NCI-H2107 (cell line): ENCODE data around the gene MARCHF6.
"Not testable (repeated sequence)": the region's sequence is repeated elsewhere in the genome, so short reads cannot be mapped to it uniquely, and the experiment has no call there.

ENCODE experiments used
- DNase-seq: peaks from one replicate; lab custom pipeline; 2025; lab: John Stamatoyannopoulos, UW

MARCHF6 gene

DNA sequence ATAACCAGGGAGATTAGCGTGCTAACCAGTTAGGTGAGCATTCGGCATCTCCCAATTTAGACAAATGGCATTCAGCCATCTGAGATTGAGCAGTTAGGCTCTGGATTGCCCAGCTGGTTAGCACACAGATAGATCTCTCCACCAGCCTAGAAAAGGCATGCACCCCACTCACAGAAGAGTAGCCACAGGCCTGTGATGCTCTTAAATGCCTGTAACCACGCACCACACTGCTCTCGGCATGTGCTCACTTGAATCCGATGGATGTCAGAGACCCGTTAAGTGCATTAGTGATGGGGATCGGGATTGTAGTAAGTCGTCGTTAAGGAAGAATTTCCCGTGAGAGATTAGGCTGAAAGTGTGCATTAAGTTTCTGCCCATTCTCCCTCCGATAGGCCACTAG, 23.0 kb downstream of the MARCHF6 start:
- no peak for DNase-seq

DNA sequence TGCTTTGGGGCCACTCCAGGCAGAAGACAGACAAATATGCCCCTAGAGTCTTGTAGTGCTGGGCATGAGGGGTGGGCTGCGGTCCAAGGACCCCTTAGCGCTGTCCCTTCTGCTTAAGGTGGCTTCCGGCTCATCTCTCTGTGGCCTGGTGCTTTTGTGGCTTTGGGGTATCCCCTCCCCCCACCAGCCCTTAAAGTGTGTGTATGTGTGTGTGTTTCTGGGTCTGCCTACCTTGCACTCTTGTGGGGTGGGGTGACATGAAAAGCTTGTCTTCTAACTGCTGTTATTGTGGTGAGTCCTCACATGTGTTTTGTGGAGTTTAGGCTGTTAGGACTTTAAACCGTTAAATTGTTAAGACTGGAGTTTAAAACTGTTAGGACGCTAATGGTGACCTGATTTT, 23.6 kb downstream of the MARCHF6 start:
- DNase-seq: no peak

DNA sequence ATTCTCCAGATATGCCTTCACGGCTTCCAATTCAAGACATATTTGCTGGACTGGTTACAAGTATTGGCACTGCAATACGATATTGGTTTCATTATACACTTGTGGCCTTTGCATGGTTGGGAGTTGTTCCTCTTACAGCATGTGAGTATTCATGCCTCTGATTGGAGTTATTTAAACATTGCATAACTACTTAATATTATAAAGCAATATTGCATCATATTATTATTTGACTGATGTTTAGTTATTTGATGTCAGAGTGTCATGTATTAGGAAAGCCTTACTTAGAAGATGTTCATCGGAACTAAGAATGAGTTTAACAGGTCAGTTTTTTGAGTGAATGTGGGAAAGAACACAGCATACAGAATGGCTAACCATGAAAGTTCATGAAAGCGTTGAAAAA, 28.3 kb downstream of the MARCHF6 start:
- no peak for DNase-seq

DNA sequence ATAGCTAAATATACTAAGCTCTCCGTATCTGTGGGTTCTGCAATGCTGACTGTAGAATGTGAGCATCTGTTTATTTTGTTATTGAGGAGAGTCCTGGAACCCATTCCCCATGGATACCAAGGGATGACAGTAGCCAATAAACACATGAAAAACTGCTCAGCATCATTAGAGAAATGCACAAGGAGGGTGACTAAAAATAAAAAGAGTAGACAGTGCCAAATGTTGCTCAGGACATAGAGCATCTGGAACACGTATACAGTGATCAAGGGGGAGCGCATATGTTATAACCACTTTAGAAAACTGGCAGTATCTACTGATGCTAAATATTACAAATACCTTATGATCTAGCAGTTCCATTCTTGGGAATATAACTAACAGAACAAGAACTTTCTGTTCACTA, 31.0 kb downstream of the MARCHF6 start:
- no peak for DNase-seq

DNA sequence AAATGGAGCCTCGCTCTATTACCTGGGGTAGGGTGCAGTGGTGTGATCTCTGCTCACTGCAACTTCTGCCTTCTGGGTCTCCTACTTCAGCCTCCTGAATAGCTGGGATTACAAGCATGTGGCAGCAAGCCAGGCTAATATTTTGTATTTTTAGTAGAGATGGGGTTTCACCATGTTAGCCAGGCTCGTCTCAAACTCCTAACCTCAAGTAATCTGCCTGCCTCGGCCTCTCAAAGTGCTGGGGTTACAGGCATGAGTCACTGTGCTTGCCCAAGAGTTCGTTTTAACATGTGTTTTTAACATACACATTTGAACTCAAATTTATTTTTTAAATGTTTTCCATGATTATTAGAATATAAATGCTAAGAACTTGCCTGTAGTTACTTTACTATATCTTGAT, 34.2 kb downstream of the MARCHF6 start:
- no peak for DNase-seq

DNA sequence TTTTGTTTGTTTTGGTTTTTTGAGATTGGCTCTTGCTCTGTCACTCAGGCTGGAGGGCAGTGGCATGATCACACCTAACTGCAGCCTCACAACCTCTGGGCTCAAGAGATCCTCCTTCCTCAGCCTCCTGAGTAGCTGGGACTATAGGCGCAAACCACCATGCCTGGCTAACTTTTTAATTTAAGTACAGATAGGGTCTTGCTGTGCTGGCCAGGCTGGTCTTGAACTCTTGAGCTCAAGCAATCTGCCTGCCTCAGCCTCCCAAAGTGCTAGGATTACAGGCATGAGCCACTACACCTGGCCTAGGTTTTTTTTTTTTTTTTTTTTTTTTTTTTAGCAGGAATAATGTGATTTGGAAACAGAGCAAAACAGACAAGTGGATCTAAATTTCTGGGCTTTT, 37.6 kb downstream of the MARCHF6 start:
- no peak for DNase-seq

DNA sequence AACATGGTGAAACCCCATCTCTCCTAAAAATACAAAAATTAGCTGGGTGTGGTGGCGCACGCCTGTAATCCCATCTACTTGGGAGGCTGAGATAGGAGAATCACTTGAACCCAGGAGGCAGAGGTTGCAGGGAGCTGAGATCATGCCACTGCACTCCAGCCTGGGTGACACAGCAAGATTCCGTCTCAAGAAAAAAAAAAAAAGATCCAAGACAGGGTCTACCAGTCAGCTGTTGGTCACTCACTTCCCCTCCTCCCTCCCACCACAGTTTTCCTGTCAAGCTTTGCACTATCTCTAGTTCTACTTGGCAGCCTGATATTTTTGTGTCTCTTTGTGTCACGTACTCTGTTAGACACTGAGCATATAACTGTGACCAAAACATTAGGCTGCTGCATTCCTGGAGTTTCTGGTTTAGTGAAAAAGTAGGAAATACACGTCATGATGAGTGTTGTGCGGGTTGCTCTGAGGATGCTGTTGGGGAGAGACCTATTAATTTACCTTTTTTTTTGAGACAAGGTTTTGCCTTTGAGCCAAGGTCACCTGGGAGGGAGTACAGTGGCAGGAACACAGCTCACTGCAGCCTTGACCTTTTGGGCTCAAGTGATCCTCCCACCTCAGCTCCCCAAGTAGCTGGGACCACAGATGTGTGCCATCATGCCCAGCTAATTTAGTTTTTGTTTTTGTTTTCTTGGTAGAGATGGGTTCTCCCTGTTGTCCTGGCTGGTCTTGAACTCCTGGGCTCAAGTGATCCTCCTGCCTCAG, 39.3 kb downstream of the MARCHF6 start:
- DNase-seq: not testable (repeated sequence)

DNA sequence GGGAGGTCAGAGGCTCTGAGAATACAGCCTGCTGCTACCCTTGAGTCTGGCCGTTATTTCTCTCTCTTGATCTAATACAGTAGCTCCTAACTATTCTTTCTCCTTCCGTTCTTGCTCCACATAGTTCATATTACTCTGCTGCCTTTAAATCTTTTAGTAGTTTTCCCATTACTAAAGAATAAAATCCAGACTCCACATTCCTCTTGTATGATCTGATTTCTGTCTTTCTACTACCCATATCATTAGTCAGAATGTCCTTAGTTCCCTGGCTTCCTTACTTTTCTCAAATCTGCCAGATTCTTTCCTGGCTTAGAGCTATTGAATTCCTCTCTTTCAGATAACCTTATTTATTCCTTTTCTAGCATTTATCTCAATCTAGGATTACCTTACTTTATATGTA, 40.0 kb downstream of the MARCHF6 start:
- DNase-seq: no peak

DNA sequence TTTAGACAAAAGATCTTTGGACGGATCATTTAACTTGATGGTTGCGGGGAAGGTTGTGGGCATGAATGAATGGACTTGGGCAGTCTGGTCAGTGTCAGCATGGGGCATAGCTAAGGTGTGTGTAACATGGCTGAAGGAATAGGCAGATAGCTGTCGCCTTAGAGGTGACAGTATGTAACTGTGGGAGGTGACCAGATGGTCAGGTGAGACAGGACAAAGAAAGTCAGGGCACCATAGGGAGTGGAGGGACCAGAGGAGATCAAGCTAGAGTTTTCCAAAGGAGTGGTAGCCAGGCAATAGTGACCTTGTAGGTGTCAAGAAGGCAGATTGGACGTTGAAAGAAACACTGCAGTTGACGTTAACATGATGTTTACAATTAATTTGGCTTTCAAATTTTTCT, 43.1 kb downstream of the MARCHF6 start:
- DNase-seq: no peak

DNA sequence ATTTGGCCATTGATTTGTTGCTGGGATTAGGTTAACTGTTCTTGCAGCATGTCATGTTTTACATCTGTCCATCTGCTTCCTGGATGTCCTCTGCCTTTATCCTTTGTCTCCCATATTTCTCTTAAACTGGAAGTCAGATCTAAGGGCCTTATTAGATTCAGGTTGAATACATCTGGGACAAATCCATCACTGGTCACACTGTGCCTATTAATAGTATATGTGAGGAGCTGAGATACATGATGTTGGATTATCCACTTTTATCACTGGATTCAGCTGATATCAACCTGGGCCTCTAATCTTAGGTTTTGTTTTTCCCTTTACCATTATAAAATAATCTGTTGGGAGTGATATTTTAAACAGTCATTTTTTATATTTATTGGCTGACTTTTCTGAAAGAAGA, 46.3 kb downstream of the MARCHF6 start:
- no peak for DNase-seq

DNA sequence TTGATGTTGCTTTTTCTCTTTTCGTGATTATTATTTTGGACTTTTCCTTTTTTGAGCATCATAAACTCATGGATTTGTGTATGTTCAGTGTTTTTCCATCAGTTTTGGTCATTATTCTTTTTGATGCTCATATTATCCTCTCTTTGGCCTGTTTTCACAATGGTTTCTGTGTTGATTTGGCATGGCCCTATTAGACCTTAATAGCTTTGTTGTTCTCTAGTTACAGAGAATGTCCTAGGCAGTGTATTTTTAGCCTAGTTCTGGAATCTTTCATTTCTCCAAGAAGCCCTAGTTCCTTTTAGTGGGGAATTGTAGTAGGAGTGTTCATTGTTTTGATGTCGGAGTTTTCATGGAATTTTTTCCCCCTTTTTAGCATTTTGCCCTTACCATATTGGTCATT, 46.9 kb downstream of the MARCHF6 start:
- DNase-seq: no peak

DNA sequence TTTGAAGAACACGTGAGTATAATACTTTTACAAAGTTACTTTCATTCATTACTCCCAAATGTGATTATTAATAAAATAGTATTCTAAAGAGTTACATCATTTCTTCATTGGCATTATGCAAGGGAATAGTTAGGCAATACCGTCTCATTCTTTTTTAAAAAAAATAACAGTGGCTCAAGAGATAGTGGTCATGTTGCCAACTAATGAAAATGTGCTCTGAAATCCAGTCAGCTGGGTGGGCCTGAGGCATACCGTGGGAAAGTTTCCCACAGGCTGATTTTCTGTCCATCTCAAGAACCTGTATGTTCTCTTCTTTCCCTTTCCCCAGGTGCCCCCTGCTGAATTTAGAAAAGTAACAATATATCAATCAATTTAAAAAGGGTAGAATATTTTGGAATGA, 47.3 kb downstream of the MARCHF6 start:
- DNase-seq: no peak

DNA sequence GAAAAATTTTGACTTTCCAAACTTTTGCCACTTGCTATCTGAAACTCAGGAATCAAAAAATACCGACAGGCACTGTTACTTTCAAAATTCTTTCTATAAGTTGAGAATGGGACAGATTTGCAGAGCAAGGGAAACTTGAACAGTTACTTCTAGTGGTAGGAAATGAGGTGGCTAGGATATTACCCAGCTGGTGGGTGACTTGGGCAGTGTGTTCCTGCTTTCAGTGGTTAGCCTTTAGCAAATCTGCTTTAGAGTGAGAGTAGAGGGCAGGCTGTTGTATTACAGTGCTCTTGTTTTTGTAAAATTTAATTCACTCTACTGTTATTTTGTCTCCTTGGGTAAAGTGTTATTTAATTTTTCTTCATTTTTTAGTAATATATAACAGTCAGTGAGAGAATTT, 48.0 kb downstream of the MARCHF6 start:
- DNase-seq: no peak
